Measurements from ENCODE around the gene TIPARP.

Gene TIPARP

DNA sequence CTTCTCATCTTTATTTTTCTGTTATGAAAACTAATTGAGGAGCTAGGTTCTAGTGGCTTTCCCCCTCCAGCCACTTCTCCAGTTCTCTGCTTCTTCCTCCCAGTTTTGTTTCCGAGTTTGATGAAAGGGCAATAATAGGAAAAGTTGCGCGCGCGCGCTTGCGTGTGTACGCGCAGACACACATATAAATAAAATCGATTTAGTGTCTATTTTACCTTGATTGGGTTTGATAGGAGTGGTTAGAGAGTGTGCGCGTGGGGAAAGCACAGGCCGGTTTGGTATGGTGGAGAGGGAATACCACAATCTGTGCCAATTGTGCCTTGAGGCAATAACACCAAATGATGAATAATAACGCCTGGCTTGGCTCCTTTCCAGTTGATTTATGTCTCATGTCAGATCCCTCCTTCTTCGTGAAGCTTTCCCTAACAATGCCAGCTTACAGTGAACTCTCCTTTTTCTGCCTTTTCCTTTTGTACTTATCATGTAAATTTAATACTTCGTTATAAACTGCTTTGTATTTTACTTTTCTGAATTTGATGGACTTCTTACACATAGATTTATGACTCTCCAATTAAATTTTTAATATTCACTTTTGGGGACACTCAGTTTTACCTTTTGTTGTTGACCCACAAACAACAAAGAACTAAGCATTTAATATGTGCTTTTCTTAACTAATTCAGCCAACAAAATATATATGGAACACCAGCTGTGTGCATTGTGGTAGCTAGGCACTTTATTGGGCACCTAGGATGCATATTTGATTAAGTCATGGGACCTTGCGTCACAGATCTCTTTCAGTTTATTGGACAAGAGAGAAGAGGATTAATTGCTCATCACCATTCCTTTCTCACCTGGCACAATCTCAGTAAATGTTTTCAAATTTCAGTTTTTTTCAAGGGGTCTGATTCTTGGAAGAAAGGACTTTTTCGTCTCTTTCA is 1.7 kb downstream of the TIPARP start (continued):
- TF ChIP-seq YY2 (tag by site-specific recombination; IDR thresholded peaks at IDR 0.05) = no peak
- TF ChIP-seq ZBTB1 (tag by site-specific recombination; IDR thresholded peaks at IDR 0.05) = no peak
- no peak for TF ChIP-seq ZNF677 (tag by site-specific recombination; IDR thresholded peaks at IDR 0.05)
- no peak for TF ChIP-seq ZFHX2 (tag by site-specific recombination; conservative IDR thresholded peaks at IDR 0.05)
- TF ChIP-seq ZNF416 (tag by site-specific recombination; IDR thresholded peaks at IDR 0.05) = no peak
- TF ChIP-seq PRDM6 (tag by site-specific recombination; IDR thresholded peaks at IDR 0.05) = peak; percentile 74
- no peak for TF ChIP-seq ZBTB10 (tag by site-specific recombination; IDR thresholded peaks at IDR 0.05)
- TF ChIP-seq ZNF302 (tag by site-specific recombination; IDR thresholded peaks at IDR 0.05; ENCODE audit: low read depth) = no peak
- no peak for TF ChIP-seq ZBTB48 (tag by site-specific recombination; IDR thresholded peaks at IDR 0.05)
- no peak for TF ChIP-seq HOXA7 (CRISPR knock-in tag; IDR thresholded peaks at IDR 0.05; ENCODE audit: borderline replicate concordance)
- no peak for TF ChIP-seq SP3 (tag by site-specific recombination; IDR thresholded peaks at IDR 0.05)
- TF ChIP-seq, protein P1, sequence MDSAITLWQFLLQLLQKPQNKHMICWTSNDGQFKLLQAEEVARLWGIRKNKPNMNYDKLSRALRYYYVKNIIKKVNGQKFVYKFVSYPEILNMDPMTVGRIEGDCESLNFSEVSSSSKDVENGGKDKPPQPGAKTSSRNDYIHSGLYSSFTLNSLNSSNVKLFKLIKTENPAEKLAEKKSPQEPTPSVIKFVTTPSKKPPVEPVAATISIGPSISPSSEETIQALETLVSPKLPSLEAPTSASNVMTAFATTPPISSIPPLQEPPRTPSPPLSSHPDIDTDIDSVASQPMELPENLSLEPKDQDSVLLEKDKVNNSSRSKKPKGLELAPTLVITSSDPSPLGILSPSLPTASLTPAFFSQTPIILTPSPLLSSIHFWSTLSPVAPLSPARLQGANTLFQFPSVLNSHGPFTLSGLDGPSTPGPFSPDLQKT (IDR thresholded peaks at IDR 0.05; ENCODE audit: borderline replicate concordance, low read depth, low read length) = no peak
- no peak for TF ChIP-seq ZNF18 (tag by site-specific recombination; IDR thresholded peaks at IDR 0.05)
- TF ChIP-seq, protein P2, sequence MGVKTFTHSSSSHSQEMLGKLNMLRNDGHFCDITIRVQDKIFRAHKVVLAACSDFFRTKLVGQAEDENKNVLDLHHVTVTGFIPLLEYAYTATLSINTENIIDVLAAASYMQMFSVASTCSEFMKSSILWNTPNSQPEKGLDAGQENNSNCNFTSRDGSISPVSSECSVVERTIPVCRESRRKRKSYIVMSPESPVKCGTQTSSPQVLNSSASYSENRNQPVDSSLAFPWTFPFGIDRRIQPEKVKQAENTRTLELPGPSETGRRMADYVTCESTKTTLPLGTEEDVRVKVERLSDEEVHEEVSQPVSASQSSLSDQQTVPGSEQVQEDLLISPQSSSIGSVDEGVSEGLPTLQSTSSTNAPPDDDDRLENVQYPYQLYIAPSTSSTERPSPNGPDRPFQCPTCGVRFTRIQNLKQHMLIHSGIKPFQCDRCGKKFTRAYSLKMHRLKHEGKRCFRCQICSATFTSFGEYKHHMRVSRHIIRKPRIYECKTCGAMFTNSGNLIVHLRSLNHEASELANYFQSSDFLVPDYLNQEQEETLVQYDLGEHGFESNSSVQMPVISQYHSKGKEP (tag by site-specific recombination; IDR thresholded peaks at IDR 0.05) = no peak
- TF ChIP-seq ZNF175 (tag by site-specific recombination; IDR thresholded peaks at IDR 0.05) = no peak
- TF ChIP-seq, protein P3, sequence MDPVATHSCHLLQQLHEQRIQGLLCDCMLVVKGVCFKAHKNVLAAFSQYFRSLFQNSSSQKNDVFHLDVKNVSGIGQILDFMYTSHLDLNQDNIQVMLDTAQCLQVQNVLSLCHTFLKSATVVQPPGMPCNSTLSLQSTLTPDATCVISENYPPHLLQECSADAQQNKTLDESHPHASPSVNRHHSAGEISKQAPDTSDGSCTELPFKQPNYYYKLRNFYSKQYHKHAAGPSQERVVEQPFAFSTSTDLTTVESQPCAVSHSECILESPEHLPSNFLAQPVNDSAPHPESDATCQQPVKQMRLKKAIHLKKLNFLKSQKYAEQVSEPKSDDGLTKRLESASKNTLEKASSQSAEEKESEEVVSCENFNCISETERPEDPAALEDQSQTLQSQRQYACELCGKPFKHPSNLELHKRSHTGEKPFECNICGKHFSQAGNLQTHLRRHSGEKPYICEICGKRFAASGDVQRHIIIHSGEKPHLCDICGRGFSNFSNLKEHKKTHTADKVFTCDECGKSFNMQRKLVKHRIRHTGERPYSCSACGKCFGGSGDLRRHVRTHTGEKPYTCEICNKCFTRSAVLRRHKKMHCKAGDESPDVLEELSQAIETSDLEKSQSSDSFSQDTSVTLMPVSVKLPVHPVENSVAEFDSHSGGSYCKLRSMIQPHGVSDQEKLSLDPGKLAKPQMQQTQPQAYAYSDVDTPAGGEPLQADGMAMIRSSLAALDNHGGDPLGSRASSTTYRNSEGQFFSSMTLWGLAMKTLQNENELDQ (tag by site-specific recombination; IDR thresholded peaks at IDR 0.05; ENCODE audit: low read depth) = no peak
- no peak for TF ChIP-seq ZNF433 (tag by site-specific recombination; IDR thresholded peaks at IDR 0.05; ENCODE audit: low read depth)
- no peak for TF ChIP-seq GLIS2 (tag by site-specific recombination; IDR thresholded peaks at IDR 0.05)
- no peak for TF ChIP-seq KLF16 (tag by site-specific recombination; IDR thresholded peaks at IDR 0.05)
- TF ChIP-seq ZNF48 (tag by site-specific recombination; IDR thresholded peaks at IDR 0.05) = no peak
- no peak for TF ChIP-seq ZNF391 (tag by site-specific recombination; IDR thresholded peaks at IDR 0.05; ENCODE audit: borderline replicate concordance, low read depth)
- TF ChIP-seq ZNF768 (tag by site-specific recombination; IDR thresholded peaks at IDR 0.05) = no peak
- no peak for TF ChIP-seq ZNF792 (tag by site-specific recombination; IDR thresholded peaks at IDR 0.05)
- TF ChIP-seq ZNF555 (tag by site-specific recombination; conservative IDR thresholded peaks at IDR 0.05) = no peak
- TF ChIP-seq ZNF521 (tag by site-specific recombination; IDR thresholded peaks at IDR 0.05) = no peak
- TF ChIP-seq ZNF398 (tag by site-specific recombination; IDR thresholded peaks at IDR 0.05) = no peak

All from HEK293 (cell line).